ENCODE results near the gene METTL25.

METTL25 gene

DNA sequence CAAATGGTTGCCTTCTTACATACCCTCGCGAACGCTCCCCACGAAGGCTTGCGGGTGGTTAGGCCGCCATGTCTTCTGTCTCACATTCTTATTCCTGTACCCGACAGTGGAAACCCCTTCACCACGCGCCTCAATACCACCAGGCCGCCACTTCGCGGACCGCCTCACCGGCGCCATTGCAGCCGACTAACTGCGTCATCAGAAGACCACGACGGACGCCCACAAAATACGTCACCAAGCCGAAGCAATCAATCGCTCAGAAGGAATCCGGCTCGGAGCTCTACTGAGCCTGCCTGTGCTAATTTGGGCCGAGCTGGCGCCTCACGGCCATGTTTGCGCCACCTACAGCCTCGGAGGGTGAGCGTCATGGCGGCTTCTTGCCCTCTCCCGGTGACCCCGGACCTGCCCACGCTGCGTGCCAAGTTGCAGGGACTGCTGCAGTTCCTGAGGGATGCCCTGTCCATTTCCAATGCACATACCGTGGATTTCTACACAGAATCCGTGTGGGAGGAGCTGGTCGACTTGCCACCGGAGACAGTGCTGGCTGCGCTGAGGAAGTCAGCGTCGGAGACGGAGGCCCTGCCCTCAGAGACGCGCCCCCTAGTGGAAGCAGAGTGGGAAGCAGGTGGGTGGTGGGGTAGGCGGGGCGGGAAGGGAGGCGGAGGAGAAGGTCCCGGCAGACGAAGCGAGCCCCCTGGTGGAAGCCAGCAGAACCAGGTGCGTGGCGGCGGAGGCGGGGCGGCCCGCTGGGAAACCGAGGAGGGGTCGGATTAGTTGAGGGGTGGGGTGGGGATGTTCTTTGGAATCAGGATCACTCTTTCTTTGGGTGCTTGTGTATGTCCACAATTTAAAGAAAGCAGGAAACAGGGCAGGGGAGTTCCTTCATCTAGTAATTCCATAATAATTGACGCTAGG is at the start of gene METTL25, which contains the start of gene CCDC59:
Gene METTL25, plus strand, starts transcription at position 330 of the 915 bp plus-strand sequence. Its CDS starts 37 bp downstream, at position 367.
Gene CCDC59, minus strand, starts transcription at position 188 of the 915 bp plus-strand sequence. Its CDS starts 11 bp downstream, at position 177.
- Histone ChIP-seq H3K9me3 (ENCODE audit: control insufficient read depth in 5 of 5, low read length in 5 of 5) (no peaks in the 10 kb centered on the region), H3K4me3 (ENCODE audit: low read depth in 1 of 5, low read length in 5 of 5) (peak within 1 kb of the TSS; percentile 98 to 100 (median 100)), H3K4me1 (ENCODE audit: control insufficient read depth in 5 of 5, insufficient read depth in 5 of 5, low read length in 5 of 5) (peaks cover 15 to 40% (median 34%) of the 10 kb centered on the region in 5 donors), H3K9ac (ENCODE audit: low read length in 5 of 5) (peak within 1 kb of the TSS; percentile 97 to 100 (median 100)), H3K27ac (ENCODE audit: low read depth, low read length) (peak within 1 kb of the TSS; percentile 99), H3K27me3 (ENCODE audit: control insufficient read depth in 5 of 5, insufficient read depth in 4 of 5, low read length in 5 of 5) (no peaks in the 10 kb centered on the region), H3K36me3 (ENCODE audit: control insufficient read depth in 5 of 5, insufficient read depth in 5 of 5, low read length in 5 of 5) (peaks cover 14 to 20% (median 19%) of the 10 kb centered on the region in 5 donors)

- Histone ChIP-seq H3K4me3 (ENCODE audit: low read depth in 1 of 5, low read length in 5 of 5) (no peak overlapping the region), H3K27ac (ENCODE audit: low read depth, low read length) (no peak overlapping the region), H3K9me3 (ENCODE audit: control insufficient read depth in 5 of 5, low read length in 5 of 5) (no peaks in the 10 kb centered on the region), H3K9ac (ENCODE audit: low read length in 5 of 5) (no peak overlapping the region), H3K4me1 (ENCODE audit: control insufficient read depth in 5 of 5, insufficient read depth in 5 of 5, low read length in 5 of 5) (no peaks in the 10 kb centered on the region), H3K27me3 (ENCODE audit: control insufficient read depth in 5 of 5, insufficient read depth in 4 of 5, low read length in 5 of 5) (no peaks in the 10 kb centered on the region), H3K36me3 (ENCODE audit: control insufficient read depth in 5 of 5, insufficient read depth in 5 of 5, low read length in 5 of 5) (no peaks in the 10 kb centered on the region)
These were observed 43.9 kb upstream of the METTL25 start for GRCh38 chr12:82314406-82314892.

- Histone ChIP-seq H3K4me1 (ENCODE audit: control insufficient read depth in 5 of 5, insufficient read depth in 5 of 5, low read length in 5 of 5) (no peaks in the 10 kb centered on the region), H3K27me3 (ENCODE audit: control insufficient read depth in 5 of 5, insufficient read depth in 4 of 5, low read length in 5 of 5) (no peaks in the 10 kb centered on the region), H3K36me3 (ENCODE audit: control insufficient read depth in 5 of 5, insufficient read depth in 5 of 5, low read length in 5 of 5) (no peaks in the 10 kb centered on the region)
These were observed 39.1 kb upstream of the METTL25 start for GRCh38 chr12:82319276-82319675.

DNA sequence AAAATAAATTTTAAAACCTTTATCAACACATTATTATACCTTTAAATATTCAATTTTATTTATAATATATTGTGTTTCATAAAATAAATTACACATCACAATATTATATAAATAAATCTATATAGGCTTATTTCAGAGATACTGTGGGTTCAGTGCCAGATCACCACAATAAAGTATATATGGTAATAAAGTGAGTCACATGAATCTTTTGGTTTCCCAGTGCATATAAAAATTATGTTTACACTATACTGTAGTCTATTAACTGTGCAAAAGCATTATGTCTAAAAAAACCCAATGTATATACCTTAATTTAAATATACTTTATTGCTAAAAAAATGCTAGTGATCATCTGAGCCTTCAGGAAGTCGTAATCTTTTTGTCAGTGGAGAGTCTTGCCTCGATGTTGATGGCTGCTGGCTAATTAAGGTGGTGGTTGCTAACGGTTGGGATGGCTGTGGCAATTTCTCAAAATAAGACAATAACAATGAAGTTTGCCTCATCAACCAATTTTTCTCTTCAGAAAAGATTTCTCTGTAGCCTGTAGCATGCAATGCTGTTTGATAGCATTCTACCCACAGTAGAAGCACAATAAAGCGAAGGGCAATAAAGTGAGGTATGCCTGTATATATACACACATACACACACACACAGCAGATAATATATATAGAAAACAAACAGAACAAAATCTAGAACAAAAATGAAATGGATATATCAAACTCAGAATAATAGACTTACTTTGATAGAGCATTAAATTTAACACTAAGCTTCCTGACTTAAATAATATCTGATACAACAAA is 32.6 kb upstream of the METTL25 start:
- Histone ChIP-seq H3K27me3 (ENCODE audit: control insufficient read depth in 5 of 5, insufficient read depth in 4 of 5, low read length in 5 of 5) (no peaks in the 10 kb centered on the region), H3K4me1 (ENCODE audit: control insufficient read depth in 5 of 5, insufficient read depth in 5 of 5, low read length in 5 of 5) (peaks cover 0 to 6% (median 0%) of the 10 kb centered on the region in 5 donors), H3K27ac (ENCODE audit: low read depth, low read length) (no peak overlapping the region), H3K36me3 (ENCODE audit: control insufficient read depth in 5 of 5, insufficient read depth in 5 of 5, low read length in 5 of 5) (no peaks in the 10 kb centered on the region), H3K9ac (ENCODE audit: low read length in 5 of 5) (no peak overlapping the region), H3K9me3 (ENCODE audit: control insufficient read depth in 5 of 5, low read length in 5 of 5) (no peaks in the 10 kb centered on the region), H3K4me3 (ENCODE audit: low read depth in 1 of 5, low read length in 5 of 5) (no peak overlapping the region)

More at GRCh38 chr12:82319276-82319675, 39.1 kb upstream of the METTL25 start:
- H3K4me3 ChIP-seq (ENCODE audit: low read depth in 1 of 5, low read length in 5 of 5), result no peak overlapping the region
- H3K9ac ChIP-seq (ENCODE audit: low read length in 5 of 5), result no peak overlapping the region
- H3K27ac ChIP-seq (ENCODE audit: low read depth, low read length), result no peak overlapping the region
- H3K9me3 ChIP-seq (ENCODE audit: control insufficient read depth in 5 of 5, low read length in 5 of 5), result no peaks in the 10 kb centered on the region

DNA sequence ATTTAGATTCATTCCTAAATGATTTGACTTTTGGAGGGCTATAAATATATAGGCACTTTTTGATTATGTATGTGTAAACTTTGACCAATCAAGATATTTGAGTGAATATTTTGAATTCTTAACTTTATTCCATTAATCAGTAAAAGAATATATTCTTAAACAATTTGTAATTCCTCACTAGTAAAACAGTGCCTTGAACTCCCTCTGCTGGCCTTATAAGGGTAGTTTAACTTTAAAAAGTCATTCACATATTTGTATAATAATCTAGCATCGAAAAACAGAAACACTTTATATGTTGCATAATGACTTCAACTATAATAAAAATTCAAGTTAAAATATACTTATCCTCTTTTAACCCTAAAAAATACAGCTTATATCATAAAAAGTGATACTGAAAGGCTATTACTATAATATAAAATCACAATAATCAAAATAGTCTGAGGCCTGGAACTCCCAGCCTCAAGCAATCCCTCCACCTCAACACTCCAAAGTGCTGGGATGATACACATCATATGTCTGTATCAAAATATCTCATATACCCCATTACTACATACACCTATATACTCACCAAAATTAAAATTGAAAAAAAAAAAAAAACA is 31.3 kb upstream of the METTL25 start:
- Histone ChIP-seq H3K4me3 (ENCODE audit: low read depth in 1 of 5, low read length in 5 of 5) (no peak overlapping the region), H3K4me1 (ENCODE audit: control insufficient read depth in 5 of 5, insufficient read depth in 5 of 5, low read length in 5 of 5) (peaks cover 0 to 6% (median 0%) of the 10 kb centered on the region in 5 donors), H3K27ac (ENCODE audit: low read depth, low read length) (no peak overlapping the region), H3K9me3 (ENCODE audit: control insufficient read depth in 5 of 5, low read length in 5 of 5) (no peaks in the 10 kb centered on the region), H3K36me3 (ENCODE audit: control insufficient read depth in 5 of 5, insufficient read depth in 5 of 5, low read length in 5 of 5) (no peaks in the 10 kb centered on the region), H3K27me3 (ENCODE audit: control insufficient read depth in 5 of 5, insufficient read depth in 4 of 5, low read length in 5 of 5) (no peaks in the 10 kb centered on the region), H3K9ac (ENCODE audit: low read length in 5 of 5) (no peak overlapping the region)

- H3K9me3 ChIP-seq (ENCODE audit: control insufficient read depth in 5 of 5, low read length in 5 of 5), result no peaks in the 10 kb centered on the region
- H3K27ac ChIP-seq (ENCODE audit: low read depth, low read length), result no peak overlapping the region
- no peak overlapping the region for H3K9ac ChIP-seq (ENCODE audit: low read length in 5 of 5)
- peaks cover 0 to 6% (median 0%) of the 10 kb centered on the region in 5 donors for H3K4me1 ChIP-seq (ENCODE audit: control insufficient read depth in 5 of 5, insufficient read depth in 5 of 5, low read length in 5 of 5)
- no peaks in the 10 kb centered on the region for H3K27me3 ChIP-seq (ENCODE audit: control insufficient read depth in 5 of 5, insufficient read depth in 4 of 5, low read length in 5 of 5)
- no peak overlapping the region for H3K4me3 ChIP-seq (ENCODE audit: low read depth in 1 of 5, low read length in 5 of 5)
- no peaks in the 10 kb centered on the region for H3K36me3 ChIP-seq (ENCODE audit: control insufficient read depth in 5 of 5, insufficient read depth in 5 of 5, low read length in 5 of 5)
These were observed 30.5 kb upstream of the METTL25 start for GRCh38 chr12:82327861-82328260.

DNA sequence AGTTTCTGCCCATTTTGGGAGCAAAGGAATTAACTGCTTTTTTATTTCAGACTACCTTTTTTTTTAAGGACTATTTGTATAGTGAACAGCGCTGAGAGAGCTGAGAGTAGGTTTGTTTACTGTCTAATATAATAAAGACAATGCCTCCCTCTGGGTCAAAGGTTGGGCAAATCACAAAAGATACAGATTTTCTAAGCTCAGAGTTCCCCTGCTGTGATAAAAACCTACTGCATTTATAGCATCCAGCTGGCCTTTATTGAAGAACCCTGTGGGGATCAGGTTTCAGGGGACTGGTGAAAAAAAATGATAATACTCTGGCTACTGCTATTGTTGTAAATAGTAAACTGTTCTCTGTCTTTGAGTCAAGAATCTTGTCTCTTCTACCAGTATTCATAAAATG is 28.8 kb upstream of the METTL25 start:
- no peak overlapping the region for H3K9ac ChIP-seq (ENCODE audit: low read length in 5 of 5)
- no peaks in the 10 kb centered on the region for H3K27me3 ChIP-seq (ENCODE audit: control insufficient read depth in 5 of 5, insufficient read depth in 4 of 5, low read length in 5 of 5)
- no peak overlapping the region for H3K4me3 ChIP-seq (ENCODE audit: low read depth in 1 of 5, low read length in 5 of 5)
- H3K4me1 ChIP-seq (ENCODE audit: control insufficient read depth in 5 of 5, insufficient read depth in 5 of 5, low read length in 5 of 5), result peaks cover 0 to 6% (median 0%) of the 10 kb centered on the region in 5 donors
- H3K36me3 ChIP-seq (ENCODE audit: control insufficient read depth in 5 of 5, insufficient read depth in 5 of 5, low read length in 5 of 5), result no peaks in the 10 kb centered on the region
- no peaks in the 10 kb centered on the region for H3K9me3 ChIP-seq (ENCODE audit: control insufficient read depth in 5 of 5, low read length in 5 of 5)
- H3K27ac ChIP-seq (ENCODE audit: low read depth, low read length), result no peak overlapping the region

GRCh38 chr12:82350161-82350560 is 8.2 kb upstream of the METTL25 start:
- Histone ChIP-seq H3K9me3 (ENCODE audit: control insufficient read depth in 5 of 5, low read length in 5 of 5) (no peaks in the 10 kb centered on the region), H3K4me1 (ENCODE audit: control insufficient read depth in 5 of 5, insufficient read depth in 5 of 5, low read length in 5 of 5) (no peaks in the 10 kb centered on the region), H3K27me3 (ENCODE audit: control insufficient read depth in 5 of 5, insufficient read depth in 4 of 5, low read length in 5 of 5) (no peaks in the 10 kb centered on the region), H3K4me3 (ENCODE audit: low read depth in 1 of 5, low read length in 5 of 5) (no peak overlapping the region), H3K36me3 (ENCODE audit: control insufficient read depth in 5 of 5, insufficient read depth in 5 of 5, low read length in 5 of 5) (peaks cover 35 to 54% (median 43%) of the 10 kb centered on the region in 5 donors), H3K27ac (ENCODE audit: low read depth, low read length) (no peak overlapping the region), H3K9ac (ENCODE audit: low read length in 5 of 5) (no peak overlapping the region)

DNA sequence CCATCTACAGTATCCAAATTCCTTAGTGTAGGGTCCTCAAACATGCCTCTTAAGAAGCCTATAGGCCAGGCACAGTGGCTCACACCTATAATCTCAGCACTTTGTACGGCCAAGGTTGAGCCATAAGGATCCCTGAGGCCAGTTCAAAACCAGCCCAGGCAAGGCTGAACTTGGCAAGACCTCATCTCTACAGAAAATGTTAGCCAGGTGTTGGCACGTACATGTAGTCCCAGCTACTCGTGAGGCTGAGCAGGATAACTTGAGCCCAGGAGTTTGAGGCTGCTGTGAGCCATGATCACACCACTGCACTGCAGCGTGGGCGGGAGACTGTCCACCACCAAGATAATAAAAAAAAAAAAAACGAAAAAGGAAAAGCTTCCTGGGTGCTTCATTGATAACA is 6.9 kb upstream of the METTL25 start:
- H3K4me1 ChIP-seq (ENCODE audit: control insufficient read depth in 5 of 5, insufficient read depth in 5 of 5, low read length in 5 of 5), result peaks cover 0 to 7% (median 4%) of the 10 kb centered on the region in 5 donors
- H3K4me3 ChIP-seq (ENCODE audit: low read depth in 1 of 5, low read length in 5 of 5), result no peak overlapping the region
- no peaks in the 10 kb centered on the region for H3K9me3 ChIP-seq (ENCODE audit: control insufficient read depth in 5 of 5, low read length in 5 of 5)
- no peaks in the 10 kb centered on the region for H3K27me3 ChIP-seq (ENCODE audit: control insufficient read depth in 5 of 5, insufficient read depth in 4 of 5, low read length in 5 of 5)
- no peak overlapping the region for H3K27ac ChIP-seq (ENCODE audit: low read depth, low read length)
- no peak overlapping the region for H3K9ac ChIP-seq (ENCODE audit: low read length in 5 of 5)
- H3K36me3 ChIP-seq (ENCODE audit: control insufficient read depth in 5 of 5, insufficient read depth in 5 of 5, low read length in 5 of 5), result peaks cover 44 to 58% (median 48%) of the 10 kb centered on the region in 5 donors
